ENCODE measurements around the gene ZNF865.

The ZNF865 gene

GRCh38 chr19:55641426-55642152 lies 36.1 kb downstream of the ZNF865 start:
- TF ChIP-seq EZH2 (IDR thresholded peaks at IDR 0.05; ENCODE audit: borderline replicate concordance, low read depth, low read length, severe bottlenecking) (no peak), CTCF (IDR thresholded peaks at IDR 0.05; ENCODE audit: borderline replicate concordance, extremely low read depth, low read length, poor library complexity, severe bottlenecking) (no peak)
- peak overlapping the region; percentile 85 for H3K4me2 ChIP-seq (ENCODE audit: insufficient read depth, low read length)
- H3K9me3 ChIP-seq (ENCODE audit: insufficient read depth, low read length, severe bottlenecking) = no peaks in the 10 kb centered on the region
- H3K27me3 ChIP-seq (ENCODE audit: insufficient read depth, low read length, poor library complexity) = no peaks in the 10 kb centered on the region
- H2AFZ ChIP-seq (ENCODE audit: low read depth, low read length) = peak overlapping the region; percentile 68
- H3K4me3 ChIP-seq (ENCODE audit: low read depth in 1 of 2, low read length in 2 of 2) = peak overlapping the region; percentile 98 to 99
- peaks cover 79% of the 10 kb centered on the region for H3K79me2 ChIP-seq (ENCODE audit: insufficient read depth, low read length)
- peaks cover 17% of the 10 kb centered on the region; the same call in 1 of the 2 replicates for H4K20me1 ChIP-seq (ENCODE audit: insufficient read depth, low read length)
- peaks cover 71% of the 10 kb centered on the region for H3K4me1 ChIP-seq (ENCODE audit: insufficient read depth, low read length)
- DNase-seq (peak; percentile 31), ATAC-seq (ENCODE audit: insufficient read depth, low read depth) (no peak; the same call in 1 of the 3 replicates)
- H3K9ac ChIP-seq (ENCODE audit: low read depth, low read length) = peak overlapping the region; percentile 92
- peaks cover 18% of the 10 kb centered on the region for H3K36me3 ChIP-seq (ENCODE audit: insufficient read depth, low read length)
- H3K27ac ChIP-seq (ENCODE audit: low read length) = peak overlapping the region; percentile 89

- Histone ChIP-seq H3K27me3 (ENCODE audit: insufficient read depth, low read length, poor library complexity) (no peaks in the 10 kb centered on the region), H3K4me3 (ENCODE audit: low read depth in 1 of 2, low read length in 2 of 2) (peak overlapping the region; percentile 98 to 99; a peak in 3 of 4 replicates), H3K9ac (ENCODE audit: low read depth, low read length) (peak overlapping the region; percentile 92), H3K79me2 (ENCODE audit: insufficient read depth, low read length) (peaks cover 73% of the 10 kb centered on the region), H3K36me3 (ENCODE audit: insufficient read depth, low read length) (peaks cover 18% of the 10 kb centered on the region), H3K27ac (ENCODE audit: low read length) (peak overlapping the region; percentile 89), H3K4me1 (ENCODE audit: insufficient read depth, low read length) (peaks cover 72% of the 10 kb centered on the region), H3K9me3 (ENCODE audit: insufficient read depth, low read length, severe bottlenecking) (no peaks in the 10 kb centered on the region), H3K4me2 (ENCODE audit: insufficient read depth, low read length) (peak overlapping the region; percentile 85), H2AFZ (ENCODE audit: low read depth, low read length) (peak overlapping the region; percentile 63), H4K20me1 (ENCODE audit: insufficient read depth, low read length) (peaks cover 17% of the 10 kb centered on the region; the same call in 1 of the 2 replicates)
- peak; percentile 22 for ATAC-seq (ENCODE audit: insufficient read depth, low read depth)
- no peak for TF ChIP-seq CTCF (IDR thresholded peaks at IDR 0.05; ENCODE audit: borderline replicate concordance, extremely low read depth, low read length, poor library complexity, severe bottlenecking)
- no peak for TF ChIP-seq EZH2 (IDR thresholded peaks at IDR 0.05; ENCODE audit: borderline replicate concordance, low read depth, low read length, severe bottlenecking)
- DNase-seq = peak; percentile 46
These were observed 36.9 kb downstream of the ZNF865 start for GRCh38 chr19:55642153-55643002.

- H3K36me3 ChIP-seq (ENCODE audit: insufficient read depth, low read length) = peaks cover 16% of the 10 kb centered on the region
- H3K27me3 ChIP-seq (ENCODE audit: insufficient read depth, low read length, poor library complexity) = no peaks in the 10 kb centered on the region
- TF ChIP-seq CTCF (IDR thresholded peaks at IDR 0.05; ENCODE audit: borderline replicate concordance, extremely low read depth, low read length, poor library complexity, severe bottlenecking) (no peak), EZH2 (IDR thresholded peaks at IDR 0.05; ENCODE audit: borderline replicate concordance, low read depth, low read length, severe bottlenecking) (no peak)
- H3K9me3 ChIP-seq (ENCODE audit: insufficient read depth, low read length, severe bottlenecking) = no peaks in the 10 kb centered on the region
- H3K79me2 ChIP-seq (ENCODE audit: insufficient read depth, low read length) = peaks cover 71% of the 10 kb centered on the region
- peak within 1 kb of the TSS; percentile 98 to 99 for H3K4me3 ChIP-seq (ENCODE audit: low read depth in 1 of 2, low read length in 2 of 2)
- ATAC-seq (ENCODE audit: insufficient read depth, low read depth) (peak; percentile 59), DNase-seq (peak; percentile 83)
- H3K4me1 ChIP-seq (ENCODE audit: insufficient read depth, low read length) = peaks cover 69% of the 10 kb centered on the region
- H2AFZ ChIP-seq (ENCODE audit: low read depth, low read length) = peak within 1 kb of the TSS; percentile 63
- peak within 1 kb of the TSS; percentile 92 for H3K9ac ChIP-seq (ENCODE audit: low read depth, low read length)
- H4K20me1 ChIP-seq (ENCODE audit: insufficient read depth, low read length) = peaks cover 17% of the 10 kb centered on the region; the same call in 1 of the 2 replicates
- H3K4me2 ChIP-seq (ENCODE audit: insufficient read depth, low read length) = peak within 1 kb of the TSS; percentile 85
- peak within 1 kb of the TSS; percentile 73 for H3K27ac ChIP-seq (ENCODE audit: low read length)
These were observed 37.8 kb downstream of the ZNF865 start, which contains the start of gene ZNF581 for GRCh38 chr19:55643003-55643886. TSS of gene ZNF581 (plus strand) at chr19:55643649. CDS start at chr19:55644572, 923 bp downstream.
